SK-N-SH (cell line): Measurements from ENCODE around the gene GYPC.

Source experiments
- EP300 ChIP-seq, 2 experiments: IDR thresholded peaks; 2 replicates each; pipeline versions ENCODE4 v1.4.0 to v1.6.1; 2012; ENCODE audit warnings: borderline replicate concordance in 1 of 2, low read depth in 1 of 2, low read length in 1 of 2
- GABPA ChIP-seq: IDR thresholded peaks from 2 replicates; pipeline ENCODE4 v1.4.0; 2012; ENCODE audit warnings: low read depth, mild to moderate bottlenecking
- MEF2A ChIP-seq: IDR thresholded peaks from 2 replicates; pipeline ENCODE4 v1.4.0; 2012; ENCODE audit warnings: low read depth, borderline replicate concordance
- MXI1 ChIP-seq: IDR thresholded peaks from 2 replicates; pipeline ENCODE4 v1.6.1; 2012; ENCODE audit warnings: mild to moderate bottlenecking, low read depth, low read length, improper control_type of control experiment
- POLR2AphosphoS5 ChIP-seq: IDR thresholded peaks from 2 replicates; pipeline ENCODE4 v1.6.1; 2012; ENCODE audit warnings: low read depth, low read length
- RAD21 ChIP-seq: IDR thresholded peaks from 2 replicates; pipeline ENCODE4 v1.6.1; 2012; ENCODE audit warnings: mild to moderate bottlenecking, low read length
- RCOR1 ChIP-seq: fragments of 150-350 bp; IDR thresholded peaks from 2 replicates; pipeline ENCODE4 v1.6.1; 2017; ENCODE audit warnings: antibody characterized with exemption, low read length
- SMC3 ChIP-seq: IDR thresholded peaks from 2 replicates; pipeline ENCODE4 v1.6.1; 2012; ENCODE audit warnings: low read depth, low read length, improper control_type of control experiment
- TF ChIP-seq, protein P1 (sequence below): IDR thresholded peaks from 2 replicates; pipeline ENCODE4 v1.6.1; 2012; ENCODE audit warnings: mild to moderate bottlenecking, low read depth, low read length, moderate library complexity
- TF ChIP-seq, protein P2 (sequence below): fragments of 200-600 bp; sonication (generic); IDR thresholded peaks from 2 replicates; pipeline ENCODE4 v1.6.1; 2017; ENCODE audit warnings: antibody characterized with exemption, mild to moderate bottlenecking, moderate library complexity
- TF ChIP-seq, protein P3 (sequence below): IDR thresholded peaks from 2 replicates; pipeline ENCODE4 v1.4.0; 2012; ENCODE audit warnings: low read depth, borderline replicate concordance
- TF ChIP-seq, protein P4 (sequence below): fragments of 150-350 bp; IDR thresholded peaks from 2 replicates; pipeline ENCODE4 v1.6.1; 2017; ENCODE audit warnings: antibody characterized with exemption, low read length, low read depth, borderline replicate concordance
- TF ChIP-seq, protein P5 (sequence below): fragments of 150-350 bp; IDR thresholded peaks from 2 replicates; pipeline ENCODE4 v1.6.1; 2016; ENCODE audit warnings: mild to moderate bottlenecking, low read depth, low read length

DNA sequence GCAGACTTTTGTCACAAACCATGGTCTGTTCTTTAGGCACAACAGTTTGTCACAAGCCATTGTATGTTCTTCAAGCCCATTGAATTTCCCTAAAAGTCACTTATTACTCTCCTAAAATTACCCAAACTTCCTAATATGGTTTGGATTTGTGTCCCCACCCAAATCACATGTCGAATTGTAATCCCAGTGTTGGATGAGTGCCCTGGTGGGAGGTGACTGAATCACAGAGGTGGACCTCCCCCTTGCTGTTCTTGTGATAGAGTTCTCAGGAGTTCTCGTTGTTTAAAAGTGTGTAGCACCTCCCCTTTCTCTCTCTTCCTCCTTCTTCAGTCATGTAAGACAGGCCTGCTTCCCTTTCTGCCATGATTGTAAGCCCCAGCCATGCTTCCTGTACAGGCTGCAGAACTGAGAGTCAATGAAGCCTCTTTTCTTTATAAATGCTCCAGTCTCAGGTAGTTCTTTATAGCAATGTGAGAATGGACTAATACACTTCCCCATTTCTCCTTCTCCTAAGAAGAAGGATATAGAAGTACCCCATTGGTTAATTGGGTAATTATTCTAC is 11.2 kb upstream of the GYPC start:
- TF ChIP-seq RCOR1 (no peak), POLR2AphosphoS5 (no peak), GABPA (no peak), SMC3 (no peak), EP300 (IDR thresholded peaks at IDR 0.05; ENCODE audit: borderline replicate concordance in 1 of 2, low read depth in 1 of 2, low read length in 1 of 2) (no peak), MEF2A (no peak), MXI1 (no peak), RAD21 (no peak)
- TF ChIP-seq, protein P1, sequence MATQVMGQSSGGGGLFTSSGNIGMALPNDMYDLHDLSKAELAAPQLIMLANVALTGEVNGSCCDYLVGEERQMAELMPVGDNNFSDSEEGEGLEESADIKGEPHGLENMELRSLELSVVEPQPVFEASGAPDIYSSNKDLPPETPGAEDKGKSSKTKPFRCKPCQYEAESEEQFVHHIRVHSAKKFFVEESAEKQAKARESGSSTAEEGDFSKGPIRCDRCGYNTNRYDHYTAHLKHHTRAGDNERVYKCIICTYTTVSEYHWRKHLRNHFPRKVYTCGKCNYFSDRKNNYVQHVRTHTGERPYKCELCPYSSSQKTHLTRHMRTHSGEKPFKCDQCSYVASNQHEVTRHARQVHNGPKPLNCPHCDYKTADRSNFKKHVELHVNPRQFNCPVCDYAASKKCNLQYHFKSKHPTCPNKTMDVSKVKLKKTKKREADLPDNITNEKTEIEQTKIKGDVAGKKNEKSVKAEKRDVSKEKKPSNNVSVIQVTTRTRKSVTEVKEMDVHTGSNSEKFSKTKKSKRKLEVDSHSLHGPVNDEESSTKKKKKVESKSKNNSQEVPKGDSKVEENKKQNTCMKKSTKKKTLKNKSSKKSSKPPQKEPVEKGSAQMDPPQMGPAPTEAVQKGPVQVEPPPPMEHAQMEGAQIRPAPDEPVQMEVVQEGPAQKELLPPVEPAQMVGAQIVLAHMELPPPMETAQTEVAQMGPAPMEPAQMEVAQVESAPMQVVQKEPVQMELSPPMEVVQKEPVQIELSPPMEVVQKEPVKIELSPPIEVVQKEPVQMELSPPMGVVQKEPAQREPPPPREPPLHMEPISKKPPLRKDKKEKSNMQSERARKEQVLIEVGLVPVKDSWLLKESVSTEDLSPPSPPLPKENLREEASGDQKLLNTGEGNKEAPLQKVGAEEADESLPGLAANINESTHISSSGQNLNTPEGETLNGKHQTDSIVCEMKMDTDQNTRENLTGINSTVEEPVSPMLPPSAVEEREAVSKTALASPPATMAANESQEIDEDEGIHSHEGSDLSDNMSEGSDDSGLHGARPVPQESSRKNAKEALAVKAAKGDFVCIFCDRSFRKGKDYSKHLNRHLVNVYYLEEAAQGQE: no peak
- TF ChIP-seq, protein P2, sequence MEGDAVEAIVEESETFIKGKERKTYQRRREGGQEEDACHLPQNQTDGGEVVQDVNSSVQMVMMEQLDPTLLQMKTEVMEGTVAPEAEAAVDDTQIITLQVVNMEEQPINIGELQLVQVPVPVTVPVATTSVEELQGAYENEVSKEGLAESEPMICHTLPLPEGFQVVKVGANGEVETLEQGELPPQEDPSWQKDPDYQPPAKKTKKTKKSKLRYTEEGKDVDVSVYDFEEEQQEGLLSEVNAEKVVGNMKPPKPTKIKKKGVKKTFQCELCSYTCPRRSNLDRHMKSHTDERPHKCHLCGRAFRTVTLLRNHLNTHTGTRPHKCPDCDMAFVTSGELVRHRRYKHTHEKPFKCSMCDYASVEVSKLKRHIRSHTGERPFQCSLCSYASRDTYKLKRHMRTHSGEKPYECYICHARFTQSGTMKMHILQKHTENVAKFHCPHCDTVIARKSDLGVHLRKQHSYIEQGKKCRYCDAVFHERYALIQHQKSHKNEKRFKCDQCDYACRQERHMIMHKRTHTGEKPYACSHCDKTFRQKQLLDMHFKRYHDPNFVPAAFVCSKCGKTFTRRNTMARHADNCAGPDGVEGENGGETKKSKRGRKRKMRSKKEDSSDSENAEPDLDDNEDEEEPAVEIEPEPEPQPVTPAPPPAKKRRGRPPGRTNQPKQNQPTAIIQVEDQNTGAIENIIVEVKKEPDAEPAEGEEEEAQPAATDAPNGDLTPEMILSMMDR: no peak
- TF ChIP-seq, protein P3, sequence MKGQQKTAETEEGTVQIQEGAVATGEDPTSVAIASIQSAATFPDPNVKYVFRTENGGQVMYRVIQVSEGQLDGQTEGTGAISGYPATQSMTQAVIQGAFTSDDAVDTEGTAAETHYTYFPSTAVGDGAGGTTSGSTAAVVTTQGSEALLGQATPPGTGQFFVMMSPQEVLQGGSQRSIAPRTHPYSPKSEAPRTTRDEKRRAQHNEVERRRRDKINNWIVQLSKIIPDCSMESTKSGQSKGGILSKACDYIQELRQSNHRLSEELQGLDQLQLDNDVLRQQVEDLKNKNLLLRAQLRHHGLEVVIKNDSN: no peak
- TF ChIP-seq, protein P4, sequence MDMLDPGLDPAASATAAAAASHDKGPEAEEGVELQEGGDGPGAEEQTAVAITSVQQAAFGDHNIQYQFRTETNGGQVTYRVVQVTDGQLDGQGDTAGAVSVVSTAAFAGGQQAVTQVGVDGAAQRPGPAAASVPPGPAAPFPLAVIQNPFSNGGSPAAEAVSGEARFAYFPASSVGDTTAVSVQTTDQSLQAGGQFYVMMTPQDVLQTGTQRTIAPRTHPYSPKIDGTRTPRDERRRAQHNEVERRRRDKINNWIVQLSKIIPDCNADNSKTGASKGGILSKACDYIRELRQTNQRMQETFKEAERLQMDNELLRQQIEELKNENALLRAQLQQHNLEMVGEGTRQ: no peak
- TF ChIP-seq, protein P5, sequence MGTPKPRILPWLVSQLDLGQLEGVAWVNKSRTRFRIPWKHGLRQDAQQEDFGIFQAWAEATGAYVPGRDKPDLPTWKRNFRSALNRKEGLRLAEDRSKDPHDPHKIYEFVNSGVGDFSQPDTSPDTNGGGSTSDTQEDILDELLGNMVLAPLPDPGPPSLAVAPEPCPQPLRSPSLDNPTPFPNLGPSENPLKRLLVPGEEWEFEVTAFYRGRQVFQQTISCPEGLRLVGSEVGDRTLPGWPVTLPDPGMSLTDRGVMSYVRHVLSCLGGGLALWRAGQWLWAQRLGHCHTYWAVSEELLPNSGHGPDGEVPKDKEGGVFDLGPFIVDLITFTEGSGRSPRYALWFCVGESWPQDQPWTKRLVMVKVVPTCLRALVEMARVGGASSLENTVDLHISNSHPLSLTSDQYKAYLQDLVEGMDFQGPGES: no peak
